C1 segment of cervical spinal cord (tissue), 14 donors: ENCODE results near the gene CAPRIN2.

Source experiments
- DNase-seq, 14 donors: peaks; one replicate each; lab custom pipeline; 2025; lab: John Stamatoyannopoulos, UW

CAPRIN2 gene

GRCh38 chr12:30754750-30755394 is at the start of gene CAPRIN2:
Gene CAPRIN2, minus strand, starts transcription at chr12:30754951. Its CDS starts 1,431 bp downstream, at chr12:30753520.
- DNase-seq: peak; percentile 32 to 95 (median 90)

GRCh38 chr12:30797689-30798088 is 42.9 kb upstream of the CAPRIN2 start:
- DNase-seq: no peak

- DNase-seq: peak in 1 of 14 donors; percentile 52
These were observed 42.2 kb upstream of the CAPRIN2 start for GRCh38 chr12:30796891-30797371.

- DNase-seq: peak in 2 of 14 donors; percentile 9 to 66
These were observed 41.6 kb upstream of the CAPRIN2 start for GRCh38 chr12:30796313-30796780.

- peak in 6 of 14 donors; percentile 2 to 80 (median 18) for DNase-seq
These were observed 40.9 kb upstream of the CAPRIN2 start for GRCh38 chr12:30795410-30796312.

GRCh38 chr12:30794591-30795409 is 40.0 kb upstream of the CAPRIN2 start:
- DNase-seq: peak in 1 of 14 donors; percentile 84

- DNase-seq: no peak
These were observed 39.3 kb upstream of the CAPRIN2 start for GRCh38 chr12:30794020-30794419.

- peak in 1 of 14 donors; percentile 15 for DNase-seq
These were observed 38.1 kb upstream of the CAPRIN2 start for GRCh38 chr12:30792648-30793499.

GRCh38 chr12:30792085-30792484 is 37.3 kb upstream of the CAPRIN2 start:
- DNase-seq: no peak

- no peak for DNase-seq
These were observed 34.0 kb upstream of the CAPRIN2 start for GRCh38 chr12:30788754-30789153.

- no peak for DNase-seq
These were observed 30.9 kb upstream of the CAPRIN2 start for GRCh38 chr12:30785630-30786029.

- DNase-seq: no peak
These were observed 29.8 kb upstream of the CAPRIN2 start for GRCh38 chr12:30784508-30784907.

GRCh38 chr12:30783946-30784345 is 29.2 kb upstream of the CAPRIN2 start:
- DNase-seq: no peak

- DNase-seq: no peak
These were observed 27.8 kb upstream of the CAPRIN2 start for GRCh38 chr12:30782316-30783173.

GRCh38 chr12:30779578-30779977 is 24.8 kb upstream of the CAPRIN2 start:
- no peak for DNase-seq

- DNase-seq: no peak
These were observed 24.4 kb upstream of the CAPRIN2 start for GRCh38 chr12:30779178-30779577.

- no peak for DNase-seq
These were observed 19.8 kb upstream of the CAPRIN2 start for GRCh38 chr12:30774599-30774998.

GRCh38 chr12:30769802-30770201 is 15.1 kb upstream of the CAPRIN2 start:
- DNase-seq: no peak

- peak in 1 of 14 donors; percentile 31 for DNase-seq
These were observed 9.5 kb upstream of the CAPRIN2 start for GRCh38 chr12:30764251-30764650.

GRCh38 chr12:30763053-30763452 is 8.3 kb upstream of the CAPRIN2 start:
- DNase-seq: no peak
